ENCODE data around the gene SNX19.
"Not testable (repeated sequence)": the region's sequence is repeated elsewhere in the genome, so short reads cannot be mapped to it uniquely, and the experiment has no call there.

Gene SNX19

DNA sequence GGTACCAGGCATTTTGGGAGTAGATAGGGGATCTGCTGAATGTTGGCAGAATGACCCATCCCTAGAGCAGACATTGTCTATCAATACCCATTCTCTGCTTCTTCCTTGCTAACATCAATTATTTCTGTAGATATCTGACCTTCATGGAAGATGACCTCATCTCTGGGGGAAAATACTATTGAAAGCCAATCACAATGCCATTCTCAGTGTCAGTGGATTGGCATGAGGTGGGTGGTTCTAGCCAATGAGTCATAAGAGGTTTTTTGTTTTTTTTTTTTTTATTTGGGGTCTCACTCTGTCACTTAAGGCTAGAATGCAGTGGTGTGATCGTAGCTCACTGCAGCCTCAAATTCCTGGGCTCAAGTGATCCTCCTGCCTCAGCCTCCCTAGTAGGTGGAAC, 42.5 kb downstream of the SNX19 start:
- DNase-seq (ENCODE audit: low read depth): peak; percentile 64

- DNase-seq (ENCODE audit: low read depth): peak; percentile 74
Measured at GRCh38 chr11:130872981-130873380, 43.3 kb downstream of the SNX19 start.

GRCh38 chr11:130872513-130872912, 43.8 kb downstream of the SNX19 start:
- DNase-seq (ENCODE audit: low read depth): no peak

GRCh38 chr11:130872102-130872501, 44.2 kb downstream of the SNX19 start:
- no peak for DNase-seq (ENCODE audit: low read depth)

GRCh38 chr11:130871616-130872015, 44.7 kb downstream of the SNX19 start:
- DNase-seq (ENCODE audit: low read depth): no peak

- DNase-seq (ENCODE audit: low read depth): no peak
Measured at GRCh38 chr11:130868721-130869390, 47.4 kb downstream of the SNX19 start.

GRCh38 chr11:130868086-130868710, 48.1 kb downstream of the SNX19 start:
- DNase-seq (ENCODE audit: low read depth): no peak

DNA sequence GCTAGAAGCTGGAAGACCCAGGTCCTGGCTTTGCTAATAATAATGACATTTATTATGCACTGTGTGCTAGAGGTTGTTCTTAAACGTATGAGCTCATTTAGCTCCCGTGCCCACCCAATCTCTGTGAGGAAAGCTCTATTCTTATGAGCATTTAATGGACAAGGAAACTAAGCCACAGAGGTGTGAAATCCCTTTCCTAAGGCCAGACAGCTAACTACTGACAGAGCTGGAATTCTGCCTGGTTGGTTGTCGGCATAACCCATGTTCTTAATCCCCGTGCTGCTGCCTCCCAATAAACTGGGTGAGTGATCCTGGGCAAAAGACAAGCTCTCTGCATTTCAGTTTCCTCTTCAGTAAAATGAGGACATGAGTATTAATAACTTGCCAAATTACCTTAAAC, 49.4 kb downstream of the SNX19 start:
- no peak for DNase-seq (ENCODE audit: low read depth)

GRCh38 chr11:130865774-130866114, 50.5 kb downstream of the SNX19 start:
- DNase-seq (ENCODE audit: low read depth): no peak

DNA sequence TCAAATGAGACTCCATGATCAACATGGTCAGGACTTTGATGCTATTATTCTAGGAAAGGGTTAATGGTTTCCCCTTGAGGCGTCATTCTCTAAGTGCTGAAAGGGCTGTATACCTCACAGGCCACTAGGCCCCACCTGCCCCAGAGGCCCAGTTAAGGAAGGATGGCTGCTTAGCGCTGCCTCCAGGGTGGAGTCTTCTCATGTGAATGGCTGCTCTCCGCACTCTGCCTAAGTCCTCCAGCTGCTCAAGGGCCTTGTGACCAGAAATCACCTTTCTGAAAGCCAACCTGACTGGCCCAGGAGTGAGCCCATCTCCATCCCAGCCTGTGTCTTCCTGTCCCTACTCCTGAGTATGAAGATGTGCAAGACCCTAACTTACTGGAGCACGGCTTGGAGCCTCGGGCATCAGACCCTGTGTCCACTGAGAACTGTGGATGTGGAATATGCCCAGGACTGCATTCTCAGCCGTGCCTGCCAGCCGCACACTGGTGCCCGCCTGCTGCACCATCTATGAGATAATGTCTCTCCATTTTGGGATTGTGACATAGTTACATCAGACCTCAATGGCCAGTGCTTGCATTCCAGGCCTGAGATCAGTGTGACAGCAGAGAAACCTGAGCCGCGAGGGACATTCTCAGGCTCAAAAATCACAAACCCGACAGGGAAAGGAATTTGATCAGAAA, 51.0 kb downstream of the SNX19 start:
- peak; percentile 48 for DNase-seq (ENCODE audit: low read depth)

GRCh38 chr11:130861902-130862860, 54.1 kb downstream of the SNX19 start:
- peak; percentile 86 for DNase-seq (ENCODE audit: low read depth)

- DNase-seq (ENCODE audit: low read depth): no peak
Measured at GRCh38 chr11:130861283-130861682, 55.0 kb downstream of the SNX19 start.

- DNase-seq (ENCODE audit: low read depth): peak; percentile 30
Measured at GRCh38 chr11:130859886-130860285, 56.4 kb downstream of the SNX19 start.

DNA sequence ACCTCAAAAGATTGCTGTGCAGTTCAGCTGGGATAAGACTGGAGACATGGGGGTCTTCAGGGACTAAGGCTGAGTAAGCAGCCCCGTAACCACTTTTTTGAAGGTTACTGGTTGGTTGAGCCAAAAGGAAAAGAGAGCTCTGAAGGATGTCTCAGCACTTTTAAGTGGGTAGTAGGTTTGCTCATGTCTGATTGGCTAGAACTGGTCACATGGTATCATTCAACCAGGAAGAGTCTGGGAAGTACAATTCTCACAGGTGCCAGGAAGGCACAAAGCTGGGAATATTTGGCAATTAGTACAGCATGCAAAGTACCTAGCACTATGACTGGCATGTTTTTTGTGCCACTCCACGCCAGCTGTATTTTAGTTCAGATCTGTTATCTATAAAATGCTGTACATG, 58.1 kb downstream of the SNX19 start:
- DNase-seq (ENCODE audit: low read depth): no peak

GRCh38 chr11:130855707-130856106, 60.6 kb downstream of the SNX19 start:
- DNase-seq (ENCODE audit: low read depth): not testable (repeated sequence)

DNA sequence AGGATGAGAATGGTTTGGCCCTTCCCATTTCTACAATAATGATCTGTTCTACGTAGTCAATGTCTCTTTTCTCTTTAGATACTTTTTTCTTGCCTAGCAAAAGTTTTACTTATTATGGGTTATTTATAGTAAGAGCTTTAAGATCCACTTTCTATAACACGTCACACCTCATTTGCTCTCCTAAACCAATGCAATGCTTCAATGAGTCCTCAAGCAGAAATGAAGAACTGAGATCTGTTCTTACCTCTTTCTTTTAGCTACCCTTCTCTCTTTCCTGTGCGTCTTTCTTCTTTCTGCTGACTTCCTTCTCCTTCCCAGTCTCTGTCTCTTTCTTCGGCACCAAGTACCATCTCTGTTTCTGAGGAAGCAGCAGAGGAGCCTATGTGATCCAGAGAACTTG, 61.8 kb downstream of the SNX19 start:
- DNase-seq (ENCODE audit: low read depth): no peak

- DNase-seq (ENCODE audit: low read depth): no peak
Measured at GRCh38 chr11:130852589-130852988, 63.7 kb downstream of the SNX19 start.

DNA sequence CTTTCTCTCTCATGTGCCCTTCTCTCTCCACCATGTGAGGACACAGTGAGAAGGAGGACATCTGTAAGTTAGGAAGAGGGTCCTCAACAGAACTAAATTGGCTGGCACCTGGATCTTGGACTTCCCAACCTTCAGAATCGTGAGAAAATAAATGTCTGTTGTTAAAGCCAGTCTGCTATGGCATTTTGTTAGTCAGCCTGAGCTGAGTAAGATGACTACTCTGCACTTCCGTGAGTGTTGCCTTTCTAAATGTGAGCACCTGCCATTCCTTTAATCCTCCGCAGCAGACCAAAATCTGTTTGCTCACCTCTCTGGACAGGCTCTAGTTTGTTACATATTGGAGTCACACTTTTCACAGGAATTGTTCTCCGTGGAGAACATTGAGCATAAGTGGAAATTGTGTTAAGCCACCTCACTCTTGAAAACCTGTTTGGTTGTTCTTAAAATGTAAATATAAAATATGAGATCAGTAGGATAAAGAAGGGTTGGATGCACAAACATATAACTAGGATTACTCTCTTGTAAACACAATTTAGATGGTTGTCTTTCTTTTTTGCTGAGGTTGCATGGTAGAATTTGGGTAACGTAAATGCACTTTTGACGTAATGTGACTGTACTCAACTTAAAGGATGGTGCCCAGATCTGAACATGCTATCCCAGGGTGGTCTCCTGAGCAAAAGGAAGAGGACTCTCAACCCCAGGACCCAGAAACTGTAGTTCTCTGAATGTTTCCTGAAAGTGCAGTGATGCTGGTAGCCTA, 65.9 kb downstream of the SNX19 start:
- DNase-seq (ENCODE audit: low read depth): no peak

- peak; percentile 89 for DNase-seq (ENCODE audit: low read depth)
Measured at GRCh38 chr11:130849215-130849568, 67.1 kb downstream of the SNX19 start.

DNA sequence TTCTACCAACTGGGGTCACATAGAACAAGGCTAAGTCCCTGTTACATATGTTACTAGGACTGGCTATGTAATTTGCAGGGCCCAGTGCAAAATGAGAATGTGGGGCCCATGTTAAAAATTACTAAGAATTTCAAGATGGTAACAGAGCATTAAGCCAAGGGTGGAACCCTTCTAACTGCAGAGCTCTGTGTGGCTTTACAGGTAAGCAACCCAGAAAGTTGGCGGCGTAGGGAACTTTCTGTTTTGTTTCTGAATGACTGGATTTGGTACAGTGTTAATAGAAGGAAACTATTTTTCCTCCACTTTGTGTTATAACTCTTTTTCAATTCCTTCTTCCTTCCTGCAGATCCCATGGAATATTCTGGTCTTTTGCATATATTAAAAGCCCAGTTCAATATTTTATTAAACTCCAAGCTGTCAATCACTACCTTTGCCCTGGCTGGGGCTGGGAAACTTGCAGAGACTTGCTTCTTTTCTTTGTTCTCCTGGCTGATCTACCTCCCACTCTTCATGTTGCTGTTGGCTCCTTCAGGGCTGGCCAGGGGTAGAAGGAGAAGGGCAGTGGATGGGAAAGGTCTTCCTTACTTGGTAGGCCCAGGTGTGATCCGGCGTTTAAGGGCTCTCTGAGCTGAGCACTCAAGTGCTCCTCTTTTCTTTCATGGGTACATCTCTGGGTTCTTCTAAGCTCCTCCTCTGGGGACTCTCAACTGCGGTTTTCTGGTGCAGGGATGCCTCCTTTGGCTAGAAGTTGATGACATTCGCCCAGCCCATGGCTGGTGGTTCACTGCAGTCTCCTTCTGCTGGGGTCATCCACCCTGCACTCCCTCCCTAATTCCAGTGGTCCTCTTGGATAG, 67.7 kb downstream of the SNX19 start:
- DNase-seq (ENCODE audit: low read depth): no peak

GRCh38 chr11:130847517-130847916, 68.8 kb downstream of the SNX19 start:
- peak; percentile 96 for DNase-seq (ENCODE audit: low read depth)
